ENCODE results near the gene TGM2. TPM values are rescaled to one million over a fixed set of nuclear protein-coding genes. Genes with fewer than 3 reads are reported as not detected.

The TGM2 gene
- total RNA-seq, 2 donors from 2014 or later, result 0.27 to 0.37 TPM

GRCh38 chr20:38164069-38164468, 1.0 kb downstream of the TGM2 start:
- no peak for TF ChIP-seq CTCF (conservative IDR thresholded peaks at IDR 0.05)
- Histone ChIP-seq H3K9ac (ENCODE audit: extremely low read depth, low read length, poor library complexity, severe bottlenecking) (no peak overlapping the region), H3K4me3 (ENCODE audit: low read length) (no peak overlapping the region), H3K27ac (ENCODE audit: low read depth, low read length) (no peak overlapping the region), H3K27me3 (ENCODE audit: control insufficient read depth, insufficient read depth, low read length, poor library complexity, severe bottlenecking) (peaks cover 5% of the 10 kb centered on the region), H3K4me1 (ENCODE audit: control insufficient read depth, insufficient read depth, low read length) (no peaks in the 10 kb centered on the region), H3K36me3 (ENCODE audit: control insufficient read depth, insufficient read depth, low read length) (no peaks in the 10 kb centered on the region), H3K9me3 (ENCODE audit: control insufficient read depth, low read length) (no peaks in the 10 kb centered on the region)
- no peak for DNase-seq
- no peaks in the 10 kb centered on the region for H3K4me1 Mint-ChIP-seq
- H3K27me3 Mint-ChIP-seq (ENCODE audit: insufficient read depth), result peaks cover 10% of the 10 kb centered on the region
- no peaks in the 10 kb centered on the region for H3K9me3 Mint-ChIP-seq
- H3K27ac Mint-ChIP-seq, result no peak overlapping the region
- H3K36me3 Mint-ChIP-seq (ENCODE audit: low read depth), result no peaks in the 10 kb centered on the region
- WGBS, 2 experiments (ENCODE audit: insufficient coverage in 1 of 2, insufficient read length in 1 of 2), result 91% methylated on average over 5 of the region's 5 CpGs; no CpG with 5 or more reads in 1 of the 2 experiments
- no peak overlapping the region for H3K4me3 Mint-ChIP-seq

GRCh38 chr20:38162878-38163875, 1.9 kb downstream of the TGM2 start:
- TF ChIP-seq CTCF (conservative IDR thresholded peaks at IDR 0.05), result no peak
- no peaks in the 10 kb centered on the region for H3K4me1 Mint-ChIP-seq
- no peak for DNase-seq
- WGBS, 2 experiments (ENCODE audit: insufficient coverage in 1 of 2, insufficient read length in 1 of 2), result 76 to 81% methylated on average over 6 to 15 of the region's 15 CpGs
- H3K4me3 Mint-ChIP-seq, result no peak overlapping the region
- peaks cover 5% of the 10 kb centered on the region for H3K27me3 ChIP-seq (ENCODE audit: control insufficient read depth, insufficient read depth, low read length, poor library complexity, severe bottlenecking)
- no peak overlapping the region for H3K4me3 ChIP-seq (ENCODE audit: low read length)
- H3K36me3 Mint-ChIP-seq (ENCODE audit: low read depth), result no peaks in the 10 kb centered on the region
- no peak overlapping the region for H3K27ac Mint-ChIP-seq
- H3K27ac ChIP-seq (ENCODE audit: low read depth, low read length), result no peak overlapping the region
- peaks cover 10% of the 10 kb centered on the region for H3K27me3 Mint-ChIP-seq (ENCODE audit: insufficient read depth)
- no peaks in the 10 kb centered on the region for H3K9me3 ChIP-seq (ENCODE audit: control insufficient read depth, low read length)
- no peaks in the 10 kb centered on the region for H3K9me3 Mint-ChIP-seq
- H3K4me1 ChIP-seq (ENCODE audit: control insufficient read depth, insufficient read depth, low read length), result no peaks in the 10 kb centered on the region
- no peak overlapping the region for H3K9ac ChIP-seq (ENCODE audit: extremely low read depth, low read length, poor library complexity, severe bottlenecking)
- H3K36me3 ChIP-seq (ENCODE audit: control insufficient read depth, insufficient read depth, low read length), result no peaks in the 10 kb centered on the region

GRCh38 chr20:38162149-38162548, 2.9 kb downstream of the TGM2 start:
- DNase-seq, result no peak
- Histone ChIP-seq H3K36me3 (ENCODE audit: control insufficient read depth, insufficient read depth, low read length) (no peaks in the 10 kb centered on the region), H3K9me3 (ENCODE audit: control insufficient read depth, low read length) (no peaks in the 10 kb centered on the region), H3K4me1 (ENCODE audit: control insufficient read depth, insufficient read depth, low read length) (no peaks in the 10 kb centered on the region), H3K27me3 (ENCODE audit: control insufficient read depth, insufficient read depth, low read length, poor library complexity, severe bottlenecking) (peaks cover 5% of the 10 kb centered on the region), H3K4me3 (ENCODE audit: low read length) (no peak overlapping the region), H3K27ac (ENCODE audit: low read depth, low read length) (no peak overlapping the region), H3K9ac (ENCODE audit: extremely low read depth, low read length, poor library complexity, severe bottlenecking) (no peak overlapping the region)
- Mint-ChIP-seq H3K4me3 (no peak overlapping the region), H3K4me1 (no peaks in the 10 kb centered on the region), H3K27me3 (ENCODE audit: insufficient read depth) (peaks cover 10% of the 10 kb centered on the region), H3K27ac (no peak overlapping the region), H3K9me3 (no peaks in the 10 kb centered on the region), H3K36me3 (ENCODE audit: low read depth) (no peaks in the 10 kb centered on the region)
- TF ChIP-seq CTCF (conservative IDR thresholded peaks at IDR 0.05), result no peak
- WGBS, 2 experiments (ENCODE audit: insufficient coverage in 1 of 2, insufficient read length in 1 of 2), result 83 to 100% methylated on average over 1 to 2 of the region's 2 CpGs
